IPS DF 4.7 (cell line): Measurements from ENCODE around the gene APBA2.
"Not testable (repeated sequence)": the region's sequence is repeated elsewhere in the genome, so short reads cannot be mapped to it uniquely, and the experiment has no call there.

Source experiments
- DNase-seq: peaks from one replicate; pipeline ENCODE4 v3.0.0-alpha.2; 2013; ENCODE audit warnings: low spot score; ENCODE audit errors: extremely low read depth

APBA2 gene

GRCh38 chr15:29034593-29035335 is 149.0 kb downstream of the APBA2 start:
- DNase-seq: no peak

GRCh38 chr15:29035336-29036285 is 149.8 kb downstream of the APBA2 start:
- DNase-seq: no peak

DNA sequence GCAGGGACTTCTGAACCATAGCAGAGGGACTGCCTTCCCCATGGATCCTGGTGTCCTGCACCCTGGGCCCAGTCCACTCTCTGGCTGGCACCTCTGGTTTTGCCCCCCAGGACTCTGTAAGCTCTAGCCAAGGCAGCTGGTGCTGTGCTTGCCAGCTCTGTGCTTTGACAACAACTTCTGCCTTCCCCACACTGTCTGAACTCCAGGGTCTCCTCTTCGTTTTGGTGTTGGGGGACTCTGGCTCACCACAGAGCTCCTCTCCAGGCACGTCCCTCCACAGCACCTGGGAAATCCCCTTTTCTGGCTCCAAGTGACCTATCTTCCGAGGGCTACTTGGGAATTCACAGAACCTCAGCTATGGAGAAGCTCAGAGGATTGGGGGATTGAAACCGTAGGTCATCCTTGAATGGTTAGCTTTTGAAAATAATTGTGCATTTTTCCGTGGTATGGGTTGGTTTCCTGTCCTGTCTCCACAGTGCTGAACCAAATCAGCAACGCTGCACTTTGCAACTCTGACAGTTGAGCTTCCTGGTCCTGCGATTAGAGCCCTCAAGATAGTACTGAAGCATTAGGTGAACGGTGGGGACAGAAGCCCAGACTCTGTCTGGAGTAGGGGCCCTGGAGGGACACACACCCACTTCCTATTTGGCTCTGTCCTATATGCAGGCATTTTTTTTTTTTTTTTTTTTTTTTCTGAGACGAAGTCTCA is 152.4 kb downstream of the APBA2 start:
- no peak for DNase-seq

DNA sequence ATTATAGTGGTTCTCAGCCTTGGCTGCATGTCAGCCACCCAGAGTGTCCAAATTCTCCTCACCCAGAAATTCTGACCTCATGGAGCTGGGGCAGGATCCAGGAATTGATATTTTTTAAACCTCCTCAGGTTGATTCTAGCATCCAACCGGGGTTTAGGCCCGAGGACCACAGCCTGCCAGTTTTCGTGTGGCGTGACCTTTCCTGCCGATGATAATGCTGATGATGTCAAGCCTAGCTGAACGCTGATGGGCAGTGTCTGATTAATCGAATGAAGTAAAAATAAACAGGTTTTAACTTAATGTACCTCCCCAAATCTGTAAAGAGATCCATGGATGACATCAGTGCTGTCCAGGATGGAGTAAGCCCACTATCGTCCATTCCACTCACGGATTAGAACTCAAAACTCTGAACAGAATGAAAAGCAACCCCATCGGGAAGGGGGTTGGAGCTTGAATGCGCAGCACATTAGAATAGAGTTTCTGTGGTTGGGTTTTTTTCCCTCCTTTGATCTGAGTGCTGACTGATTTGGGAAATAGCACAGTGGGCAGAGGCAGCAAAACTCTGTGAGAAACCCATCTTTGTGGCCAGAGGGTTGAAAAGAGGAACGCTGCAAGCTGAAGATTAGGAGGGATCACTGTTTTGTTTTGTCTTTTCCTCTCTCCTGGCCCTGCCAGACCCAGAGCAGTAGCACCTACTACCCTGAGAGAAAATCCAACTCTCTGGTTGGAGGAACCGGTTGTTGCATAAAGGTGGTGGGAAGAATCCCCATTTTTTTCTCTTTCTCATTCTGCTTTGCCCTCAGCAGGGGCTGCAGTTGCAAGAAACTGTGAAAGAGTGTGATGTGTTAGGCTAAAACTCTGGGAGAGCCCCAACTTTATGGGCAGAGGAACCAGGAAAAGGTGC is 153.9 kb downstream of the APBA2 start:
- DNase-seq: no peak

DNA sequence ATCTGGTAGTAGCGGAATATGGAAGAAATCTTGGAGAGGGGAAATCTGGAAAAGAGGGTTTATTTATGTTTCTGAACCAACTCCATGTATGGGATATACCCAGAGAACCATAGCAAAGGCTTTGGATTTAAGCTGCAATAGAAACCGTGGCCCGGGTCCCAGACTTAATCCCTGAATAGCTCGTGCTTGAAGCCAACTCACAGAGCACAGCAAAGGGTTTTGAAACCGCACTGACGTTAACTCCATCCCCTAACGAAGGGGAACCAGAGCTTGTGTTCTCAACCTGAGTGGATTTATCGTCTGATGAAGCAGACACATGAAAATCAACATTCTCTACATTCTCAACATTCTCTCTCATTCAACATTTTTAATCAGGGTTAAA is 154.6 kb downstream of the APBA2 start:
- no peak for DNase-seq

- no peak for DNase-seq
Observed at GRCh38 chr15:29043736-29044502, 158.1 kb downstream of the APBA2 start.

DNA sequence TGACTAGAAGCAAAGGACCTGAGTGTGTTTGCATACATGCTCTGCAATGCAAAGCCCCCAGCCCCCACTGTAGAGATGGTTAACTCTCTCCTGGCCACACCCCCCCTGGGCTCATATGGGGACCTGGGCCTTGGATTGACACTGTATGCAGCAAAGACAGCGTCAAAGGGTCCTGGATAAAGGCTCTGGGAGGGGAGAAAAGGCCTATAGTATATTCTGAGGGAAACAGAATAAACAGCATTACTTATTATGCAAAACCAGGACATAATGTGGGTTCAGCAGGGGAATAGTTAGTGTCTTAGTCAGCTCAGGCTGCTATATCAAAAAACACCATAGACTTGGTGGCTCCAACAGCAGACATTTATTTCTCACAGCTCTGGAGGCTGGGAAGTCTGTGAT is 158.7 kb downstream of the APBA2 start:
- DNase-seq: no peak

DNA sequence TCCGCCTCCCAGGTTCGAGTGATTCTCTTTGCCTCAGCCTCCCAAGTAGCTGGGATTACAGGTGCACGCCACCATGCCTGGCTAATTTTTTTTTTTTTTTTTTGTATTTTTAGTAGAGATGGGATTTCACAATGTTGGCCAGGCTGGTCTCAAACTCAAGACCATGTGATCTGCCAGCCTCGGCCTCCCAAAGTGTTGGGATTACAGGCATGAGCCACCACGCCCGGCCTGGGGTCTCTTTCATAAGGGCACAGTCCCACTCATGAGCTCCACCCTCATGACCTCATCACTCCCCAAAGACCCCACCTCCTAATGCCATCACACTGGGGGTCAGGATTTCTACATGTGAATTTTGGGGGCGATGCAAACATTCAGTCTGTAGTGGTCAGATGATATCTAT is 159.4 kb downstream of the APBA2 start:
- not testable (repeated sequence) for DNase-seq

GRCh38 chr15:29045717-29046116 is 159.9 kb downstream of the APBA2 start:
- no peak for DNase-seq

- no peak for DNase-seq
Observed at GRCh38 chr15:29046281-29046810, 160.6 kb downstream of the APBA2 start.

DNA sequence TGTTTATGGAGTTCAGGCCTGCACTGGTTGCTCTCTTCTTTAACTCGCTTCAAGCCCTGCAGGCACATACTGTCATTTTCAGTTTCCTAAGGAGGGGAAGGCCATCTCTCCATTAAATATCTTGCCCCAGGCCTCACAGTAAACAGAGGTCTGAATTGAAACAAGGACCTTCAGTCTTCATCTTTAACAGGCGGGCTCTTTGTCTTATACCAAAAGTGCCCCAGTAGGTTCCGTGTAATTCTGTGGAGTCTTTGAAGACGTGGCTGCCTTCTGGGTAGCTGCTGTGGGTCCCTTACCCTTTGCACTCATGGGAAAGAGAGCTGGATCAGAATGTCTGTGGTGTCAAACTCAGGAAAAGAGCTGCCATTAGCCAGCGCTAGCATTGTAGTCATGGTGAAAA is 161.2 kb downstream of the APBA2 start:
- DNase-seq: no peak

DNA sequence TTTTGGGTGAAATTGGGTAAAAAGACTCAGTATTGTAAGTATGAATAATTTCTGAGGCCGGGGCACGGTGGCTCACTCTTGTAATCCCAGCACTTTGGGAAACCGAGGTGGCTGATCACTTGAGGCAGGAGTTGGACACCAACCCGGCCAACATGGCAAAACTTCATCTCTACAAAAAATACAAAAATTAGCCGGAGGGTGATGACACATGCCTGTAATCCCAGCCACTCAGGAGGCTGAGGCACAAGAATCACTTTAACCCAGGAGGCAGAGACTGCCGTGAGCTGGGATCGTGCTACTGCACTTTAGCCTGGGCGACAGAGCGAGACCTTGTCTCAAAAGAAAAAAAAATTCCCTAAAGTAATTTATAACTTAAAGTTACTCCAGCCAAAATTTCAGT is 162.2 kb downstream of the APBA2 start:
- no peak for DNase-seq

- DNase-seq: no peak
Observed at GRCh38 chr15:29050870-29051269, 165.1 kb downstream of the APBA2 start.

GRCh38 chr15:29051422-29051821 is 165.6 kb downstream of the APBA2 start:
- DNase-seq: no peak

DNA sequence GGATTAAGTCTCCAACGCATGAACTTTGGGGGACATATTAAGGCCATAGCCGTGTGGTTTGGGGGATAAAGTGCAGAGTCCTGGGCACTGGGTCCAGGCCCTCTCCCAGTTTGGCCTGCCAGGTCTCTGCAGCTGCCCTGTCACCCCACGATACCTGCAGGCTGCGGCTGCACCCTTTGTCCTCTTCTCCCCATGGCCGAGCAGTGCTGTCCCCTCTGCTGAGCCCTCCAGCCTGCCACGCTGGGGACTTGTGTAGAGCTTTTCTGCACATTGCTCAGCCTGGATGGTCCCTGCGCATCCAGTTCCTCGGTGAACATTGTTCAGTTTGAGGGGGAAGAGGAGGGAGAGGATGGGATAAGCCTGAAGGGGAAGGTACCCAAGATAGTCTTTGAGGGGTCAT is 167.2 kb downstream of the APBA2 start:
- DNase-seq: no peak

- no peak for DNase-seq
Observed at GRCh38 chr15:29053661-29054131, 167.9 kb downstream of the APBA2 start.

DNA sequence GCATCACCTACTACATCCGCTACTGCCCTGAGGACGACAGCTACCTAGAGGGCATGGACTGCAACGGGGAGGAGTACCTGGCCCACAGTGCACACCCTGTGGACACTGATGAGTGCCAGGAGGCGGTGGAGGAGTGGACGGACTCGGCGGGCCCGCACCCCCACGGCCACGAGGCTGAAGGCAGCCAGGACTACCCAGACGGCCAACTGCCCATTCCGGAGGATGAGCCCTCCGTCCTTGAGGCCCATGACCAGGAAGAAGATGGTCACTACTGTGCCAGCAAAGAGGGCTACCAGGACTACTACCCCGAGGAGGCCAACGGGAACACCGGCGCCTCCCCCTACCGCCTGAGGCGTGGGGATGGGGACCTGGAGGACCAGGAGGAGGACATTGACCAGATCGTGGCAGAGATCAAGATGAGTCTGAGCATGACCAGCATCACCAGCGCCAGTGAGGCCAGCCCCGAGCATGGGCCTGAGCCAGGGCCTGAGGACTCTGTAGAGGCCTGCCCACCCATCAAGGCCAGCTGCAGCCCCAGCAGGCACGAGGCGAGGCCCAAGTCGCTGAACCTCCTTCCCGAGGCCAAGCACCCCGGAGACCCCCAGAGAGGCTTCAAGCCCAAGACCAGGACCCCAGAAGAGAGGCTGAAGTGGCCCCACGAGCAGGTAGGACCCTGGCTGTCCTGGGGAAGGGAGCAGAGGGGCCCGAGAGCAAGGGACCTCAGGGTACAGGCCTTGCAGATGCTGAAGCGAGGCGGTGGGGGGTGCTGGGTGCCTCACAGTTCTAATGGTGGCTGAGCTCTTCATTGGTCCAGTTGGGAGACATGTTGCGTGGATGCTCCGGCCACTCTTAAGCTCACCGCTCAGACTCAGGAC is 168.6 kb downstream of the APBA2 start:
- no peak for DNase-seq

- no peak for DNase-seq
Observed at GRCh38 chr15:29055876-29056275, 170.1 kb downstream of the APBA2 start.
